Left lobe of liver (tissue), 2 donors: ENCODE data around the gene JAM2. TPM values are rescaled to one million over a fixed set of nuclear protein-coding genes. Genes with fewer than 3 reads are reported as not detected.
"Not testable (repeated sequence)": the region's sequence is repeated elsewhere in the genome, so short reads cannot be mapped to it uniquely, and the experiment has no call there.

ENCODE experiments used
- ATAC-seq: fragments of 200-7000 bp; cut with Tn5 transposase; one replicate; pipeline ENCODE4 v1.9.1; 2020; ENCODE audit warnings: mild to moderate bottlenecking, moderate library complexity
- DNase-seq: peaks from one replicate; pipeline ENCODE4 v3.0.0-alpha.2; 2020; ENCODE audit warnings: low spot score
- total RNA-seq: library from RNA; stranded (reverse); gene quantifications from one replicate; pipeline ENCODE4 v1.2.1, GENCODE V29; 2021
- donor health status: DM: no; HTN: no; CAD: no; lungs with moderate emphysema.
- donor health status: DM: no; HTN: yes; CAD: no.

The JAM2 gene
- total RNA-seq, 1 donor from 2014 or later, result 1.8 TPM

- ATAC-seq, result no peak
- no peak for DNase-seq
These were observed 4.4 kb downstream of the JAM2 start for GRCh38 chr21:25643486-25643885.

GRCh38 chr21:25646474-25646873 is 7.4 kb downstream of the JAM2 start:
- DNase-seq, result no peak
- ATAC-seq, result no peak

GRCh38 chr21:25647647-25648046 is 8.6 kb downstream of the JAM2 start:
- DNase-seq, result no peak
- ATAC-seq, result no peak

GRCh38 chr21:25649146-25649545 is 10.1 kb downstream of the JAM2 start:
- DNase-seq (no peak), ATAC-seq (no peak)

GRCh38 chr21:25656412-25656811 is 17.4 kb downstream of the JAM2 start:
- DNase-seq (no peak), ATAC-seq (no peak)

GRCh38 chr21:25657140-25657539 is 18.1 kb downstream of the JAM2 start:
- ATAC-seq (no peak), DNase-seq (no peak)

- ATAC-seq, result no peak
- no peak for DNase-seq
These were observed 19.5 kb downstream of the JAM2 start for GRCh38 chr21:25658427-25659035.

- DNase-seq, result no peak
- no peak for ATAC-seq
These were observed 21.2 kb downstream of the JAM2 start for GRCh38 chr21:25660233-25660632.

GRCh38 chr21:25664491-25664931 is 25.5 kb downstream of the JAM2 start:
- ATAC-seq, result no peak
- DNase-seq, result no peak

- DNase-seq (no peak), ATAC-seq (peak; percentile 14)
These were observed 31.7 kb downstream of the JAM2 start for GRCh38 chr21:25670726-25671125.

- ATAC-seq, result no peak
These were observed 37.4 kb downstream of the JAM2 start for GRCh38 chr21:25676451-25676850.

GRCh38 chr21:25682382-25682781 is 43.3 kb downstream of the JAM2 start:
- no peak for DNase-seq
- no peak for ATAC-seq

More at GRCh38 chr21:25676451-25676850, 37.4 kb downstream of the JAM2 start:
- no peak for DNase-seq

GRCh38 chr21:25687787-25688186 is 48.7 kb downstream of the JAM2 start:
- ATAC-seq, result no peak
- no peak for DNase-seq

- DNase-seq (no peak), ATAC-seq (peak; percentile 34)
These were observed 49.5 kb downstream of the JAM2 start for GRCh38 chr21:25688275-25689155.

GRCh38 chr21:25689226-25689625 is 50.2 kb downstream of the JAM2 start:
- ATAC-seq (no peak), DNase-seq (no peak)

- DNase-seq (no peak), ATAC-seq (no peak)
These were observed 52.9 kb downstream of the JAM2 start for GRCh38 chr21:25691976-25692375.

GRCh38 chr21:25695461-25695860 is 56.4 kb downstream of the JAM2 start:
- ATAC-seq, DNase-seq: not testable (repeated sequence)

- DNase-seq, result no peak
- ATAC-seq, result no peak
These were observed 61.7 kb downstream of the JAM2 start for GRCh38 chr21:25700741-25701140.

GRCh38 chr21:25701529-25701928 is 62.5 kb downstream of the JAM2 start:
- no peak for DNase-seq
- ATAC-seq, result no peak

GRCh38 chr21:25708467-25709065 is 69.5 kb downstream of the JAM2 start:
- DNase-seq (no peak), ATAC-seq (peak; percentile 67)

- DNase-seq (no peak), ATAC-seq (no peak)
These were observed 70.7 kb downstream of the JAM2 start for GRCh38 chr21:25709684-25710265.
